NCI-H2196 (cell line): Measurements from ENCODE around the gene CNTRL.
A peak's percentile ranks its signal among the peaks of the same experiment; 100 is the strongest.
"Not testable (repeated sequence)": the region's sequence is repeated elsewhere in the genome, so short reads cannot be mapped to it uniquely, and the experiment has no call there.

Experiments used
- DNase-seq: peaks from one replicate; lab custom pipeline; 2025; ENCODE audit not compliant: unreplicated experiment; lab: John Stamatoyannopoulos, UW

Gene CNTRL

GRCh38 chr9:121071756-121072421, 2.9 kb upstream of the CNTRL start:
- peak; percentile 30 for DNase-seq

GRCh38 chr9:121073038-121073437, 1.7 kb upstream of the CNTRL start:
- DNase-seq, result peak; percentile 5

- DNase-seq, result peak; percentile 72
Measured at GRCh38 chr9:121075251-121076036, 689 bp downstream of the CNTRL start.

GRCh38 chr9:121082075-121082474, 7.3 kb downstream of the CNTRL start:
- no peak for DNase-seq

- DNase-seq, result no peak
Measured at GRCh38 chr9:121085661-121086060, 10.9 kb downstream of the CNTRL start.

- DNase-seq, result no peak
Measured at GRCh38 chr9:121088576-121088975, 13.8 kb downstream of the CNTRL start.

GRCh38 chr9:121090743-121091142, 16.0 kb downstream of the CNTRL start:
- not testable (repeated sequence) for DNase-seq

GRCh38 chr9:121095057-121095456, 20.3 kb downstream of the CNTRL start:
- no peak for DNase-seq

- DNase-seq, result no peak
Measured at GRCh38 chr9:121098567-121099198, 23.9 kb downstream of the CNTRL start.

GRCh38 chr9:121104054-121104453, 29.3 kb downstream of the CNTRL start:
- DNase-seq, result not testable (repeated sequence)

GRCh38 chr9:121105531-121105930, 30.8 kb downstream of the CNTRL start:
- DNase-seq, result no peak

GRCh38 chr9:121107029-121107428, 32.3 kb downstream of the CNTRL start:
- DNase-seq, result no peak

- DNase-seq, result no peak
Measured at GRCh38 chr9:121107881-121108280, 33.1 kb downstream of the CNTRL start.

- no peak for DNase-seq
Measured at GRCh38 chr9:121115466-121115865, 40.7 kb downstream of the CNTRL start.

GRCh38 chr9:121118266-121118665, 43.5 kb downstream of the CNTRL start:
- no peak for DNase-seq

- DNase-seq, result no peak
Measured at GRCh38 chr9:121120386-121120785, 45.6 kb downstream of the CNTRL start.

- peak; percentile 90 for DNase-seq
Measured at GRCh38 chr9:121121582-121122087, 46.9 kb downstream of the CNTRL start.

- DNase-seq, result no peak
Measured at GRCh38 chr9:121122246-121123032, 47.7 kb downstream of the CNTRL start.

GRCh38 chr9:121123816-121124535, 49.2 kb downstream of the CNTRL start:
- no peak for DNase-seq

GRCh38 chr9:121125590-121125989, 50.8 kb downstream of the CNTRL start:
- no peak for DNase-seq
